PC-9 (cell line): ENCODE measurements around the gene DPH6. TPM values are rescaled to one million over a fixed set of nuclear protein-coding genes. Genes with fewer than 3 reads are reported as not detected.

Experiments used
- BruUV-seq: library from RNA; stranded (reverse); fragments of 400-500 nt; replicated peaks from 2 replicates; lab custom pipeline; 2021; lab: Mats Ljungman, UMichigan
- CTCF ChIA-PET: fragments of 300-600 bp; sonication (Branson Sonifier 250); formaldehyde crosslinking; loops from one replicate; lab custom pipeline; 2022; ENCODE audit warnings: antibody characterized with exemption; lab: Charles Lee
- POLR2A ChIA-PET: fragments of 300-600 bp; sonication (Branson Sonifier 250); formaldehyde crosslinking; loops from one replicate; lab custom pipeline; 2022; ENCODE audit warnings: antibody characterized with exemption; ENCODE audit not compliant: unreplicated experiment; lab: Charles Lee
- DNase-seq, 2 experiments: peaks; one replicate each; pipeline versions ENCODE4 v3.0.0 to v3.0.0-alpha.2; 2015 to 2022; ENCODE audit warnings: mixed read lengths in 1 of 2
- H2AFZ ChIP-seq: fragments of 200-600 bp; sonication (generic); 2 replicates; pipeline ENCODE4 v1.8.1; 2017; ENCODE audit warnings: antibody characterized with exemption
- H3F3A ChIP-seq: fragments of 200-600 bp; sonication (generic); 2 replicates; pipeline ENCODE4 v1.8.1; 2017; ENCODE audit warnings: antibody characterized with exemption, mild to moderate bottlenecking, low read depth; ENCODE audit not compliant: insufficient read depth
- H3K27ac ChIP-seq: fragments of 200-600 bp; sonication (generic); 2 replicates; pipeline ENCODE4 v1.6.1; 2016; ENCODE audit warnings: mixed run types
- H3K27me3 ChIP-seq: fragments of 200-600 bp; sonication (generic); 2 replicates; pipeline ENCODE4 v1.6.1; 2016; ENCODE audit warnings: low read depth, mixed run types; ENCODE audit not compliant: insufficient read depth
- H3K36me3 ChIP-seq: fragments of 200-600 bp; sonication (generic); 2 replicates; pipeline ENCODE4 v1.6.1; 2016; ENCODE audit warnings: low read depth, mixed run types
- H3K4me1 ChIP-seq: fragments of 200-600 bp; sonication (generic); replicated peaks from 2 replicates; pipeline ENCODE4 v1.6.1; 2016; ENCODE audit warnings: mixed run types; ENCODE audit not compliant: insufficient read depth
- H3K4me2 ChIP-seq: fragments of 200-600 bp; sonication (generic); 2 replicates; pipeline ENCODE4 v1.6.1; 2017; ENCODE audit warnings: mixed run types
- H3K4me3 ChIP-seq: fragments of 200-600 bp; sonication (generic); 2 replicates; pipeline ENCODE4 v1.6.1; 2016; ENCODE audit warnings: mixed run types
- H3K79me2 ChIP-seq: fragments of 200-600 bp; sonication (generic); 2 replicates; pipeline ENCODE4 v1.6.1; 2017; ENCODE audit warnings: low read depth, mixed run types
- H3K9me2 ChIP-seq: fragments of 200-600 bp; sonication (generic); 2 replicates; pipeline ENCODE4 v1.8.1; 2017; ENCODE audit warnings: mild to moderate bottlenecking; ENCODE audit not compliant: insufficient read depth
- H3K9me3 ChIP-seq: fragments of 200-600 bp; sonication (generic); 2 replicates; pipeline ENCODE4 v1.8.1; 2016; ENCODE audit warnings: low read depth; ENCODE audit not compliant: insufficient read depth
- H4K20me1 ChIP-seq: fragments of 200-600 bp; sonication (generic); 2 replicates; pipeline ENCODE4 v1.8.1; 2017; ENCODE audit not compliant: insufficient read depth
- EZH2 ChIP-seq: fragments of 200-600 bp; sonication (generic); IDR thresholded peaks from 2 replicates; pipeline ENCODE4 v1.8.0; 2017; ENCODE audit warnings: antibody characterized with exemption, low read depth
- intact Hi-C: fragments of 100-400 bp; cut with micrococcal nuclease; formaldehyde crosslinking; loops from one replicate; pipeline ENCODE4 v1.10.0; 2022; ENCODE audit not compliant: unreplicated experiment
- total RNA-seq: library from RNA; stranded (reverse); gene quantifications from 2 replicates; pipeline ENCODE4 v1.2.3, GENCODE V29; 2021
- TF ChIP-seq, protein P1 (sequence below): fragments of 200-600 bp; sonication (generic); conservative IDR thresholded peaks from 2 replicates; pipeline ENCODE4 v1.6.1; 2017; ENCODE audit warnings: mixed run types, antibody characterized with exemption, mild to moderate bottlenecking, moderate library complexity

The DPH6 gene
- total RNA-seq, 1 experiment from 2014 or later, result 14.8 TPM

DNA sequence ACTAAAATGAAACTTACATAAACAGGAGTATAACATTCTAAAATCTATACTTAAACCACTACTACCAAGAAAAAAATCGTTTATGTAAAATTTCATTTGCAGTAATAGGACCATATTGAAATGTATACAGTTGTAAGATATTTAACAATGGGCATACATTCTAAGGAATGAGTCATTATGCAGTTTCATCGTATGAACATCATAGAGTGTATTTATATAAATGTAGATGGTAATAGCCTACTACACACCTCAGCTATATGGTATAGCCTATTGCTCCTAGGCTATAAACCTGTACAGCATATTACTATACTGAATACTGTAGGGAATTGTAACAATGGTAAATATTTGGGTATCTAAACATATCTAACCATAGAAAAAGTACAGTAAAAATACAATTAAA lies 79.5 kb downstream of the DPH6 start:
- Histone ChIP-seq H2AFZ (no peak overlapping the region), H3K4me2 (no peak overlapping the region), H3K9me2 (no peaks in the 10 kb centered on the region), H3K9me3 (no peaks in the 10 kb centered on the region), H3K27ac (no peak overlapping the region), H3K4me1 (no peaks in the 10 kb centered on the region), H3K4me3 (no peak overlapping the region), H3K36me3 (no peaks in the 10 kb centered on the region), H3K79me2 (no peaks in the 10 kb centered on the region), H3F3A (no peaks in the 10 kb centered on the region), H3K27me3 (no peaks in the 10 kb centered on the region), H4K20me1 (no peaks in the 10 kb centered on the region)
- intact Hi-C loops, result no loop called here
- DNase-seq, result no peak
- POLR2A ChIA-PET, result no interaction called here
- CTCF ChIA-PET, result interaction anchor here (0.6 kb wide), 1 partner anchor 481 kb away, joined by 6 read pairs; no protein-coding TSS in a partner anchor
- TF ChIP-seq, protein P1, sequence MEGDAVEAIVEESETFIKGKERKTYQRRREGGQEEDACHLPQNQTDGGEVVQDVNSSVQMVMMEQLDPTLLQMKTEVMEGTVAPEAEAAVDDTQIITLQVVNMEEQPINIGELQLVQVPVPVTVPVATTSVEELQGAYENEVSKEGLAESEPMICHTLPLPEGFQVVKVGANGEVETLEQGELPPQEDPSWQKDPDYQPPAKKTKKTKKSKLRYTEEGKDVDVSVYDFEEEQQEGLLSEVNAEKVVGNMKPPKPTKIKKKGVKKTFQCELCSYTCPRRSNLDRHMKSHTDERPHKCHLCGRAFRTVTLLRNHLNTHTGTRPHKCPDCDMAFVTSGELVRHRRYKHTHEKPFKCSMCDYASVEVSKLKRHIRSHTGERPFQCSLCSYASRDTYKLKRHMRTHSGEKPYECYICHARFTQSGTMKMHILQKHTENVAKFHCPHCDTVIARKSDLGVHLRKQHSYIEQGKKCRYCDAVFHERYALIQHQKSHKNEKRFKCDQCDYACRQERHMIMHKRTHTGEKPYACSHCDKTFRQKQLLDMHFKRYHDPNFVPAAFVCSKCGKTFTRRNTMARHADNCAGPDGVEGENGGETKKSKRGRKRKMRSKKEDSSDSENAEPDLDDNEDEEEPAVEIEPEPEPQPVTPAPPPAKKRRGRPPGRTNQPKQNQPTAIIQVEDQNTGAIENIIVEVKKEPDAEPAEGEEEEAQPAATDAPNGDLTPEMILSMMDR, result no peak
- TF ChIP-seq EZH2, result no peak
- BruUV-seq, result no TSS peak

DNA sequence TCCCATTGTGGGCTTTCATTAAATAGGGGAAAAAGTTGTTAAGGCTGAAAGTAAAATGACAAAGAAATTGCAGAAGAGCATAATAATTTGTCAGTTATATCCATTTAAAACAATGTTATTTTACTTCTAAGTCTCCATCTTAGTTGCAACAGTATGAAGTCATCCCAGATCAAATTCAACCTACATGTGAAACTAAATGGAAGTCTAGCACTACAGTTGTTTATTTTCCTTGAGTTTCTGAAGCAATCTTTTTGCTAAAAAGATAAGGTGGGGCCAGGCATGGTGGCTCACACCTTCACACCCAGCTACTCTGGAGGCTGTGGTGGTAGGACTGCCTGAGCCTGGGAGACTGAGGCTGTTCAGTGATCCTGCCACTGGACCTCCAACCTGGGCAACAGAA lies 80.2 kb downstream of the DPH6 start:
- H3F3A ChIP-seq, result no peaks in the 10 kb centered on the region
- no peaks in the 10 kb centered on the region for H3K79me2 ChIP-seq
- CTCF ChIA-PET, result no interaction called here
- no peaks in the 10 kb centered on the region for H3K9me3 ChIP-seq
- no peak overlapping the region for H2AFZ ChIP-seq
- H3K27ac ChIP-seq, result no peak overlapping the region
- DNase-seq, result no peak
- no peak overlapping the region for H3K4me3 ChIP-seq
- no peak overlapping the region for H3K4me2 ChIP-seq
- no peaks in the 10 kb centered on the region for H3K27me3 ChIP-seq
- intact Hi-C loops, result no loop called here
- no peaks in the 10 kb centered on the region for H3K4me1 ChIP-seq
- TF ChIP-seq, protein P1, result no peak
- no TSS peak for BruUV-seq
- no peaks in the 10 kb centered on the region for H3K36me3 ChIP-seq
- POLR2A ChIA-PET, result no interaction called here
- no peaks in the 10 kb centered on the region for H3K9me2 ChIP-seq
- H4K20me1 ChIP-seq, result no peaks in the 10 kb centered on the region

DNA sequence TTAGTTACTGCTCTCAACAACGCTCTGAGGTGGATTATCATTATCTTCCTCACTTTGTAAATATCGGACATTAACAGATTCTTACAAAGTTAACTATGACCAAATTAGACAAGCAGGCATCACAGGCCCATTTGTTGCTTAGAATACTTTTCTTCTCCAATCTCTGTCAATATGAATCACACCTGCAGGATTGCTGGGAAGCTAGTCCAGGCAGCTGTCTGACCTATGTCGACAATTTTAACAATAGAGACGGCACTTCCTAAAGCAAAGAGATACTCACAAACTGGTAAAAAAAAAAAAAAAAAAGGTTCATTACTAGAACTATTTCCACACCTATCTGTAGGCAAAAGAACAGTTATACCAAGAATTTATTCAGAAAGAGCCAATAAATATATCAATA lies 85.3 kb downstream of the DPH6 start:
- H3K4me1 ChIP-seq, result no peaks in the 10 kb centered on the region
- ChIA-PET CTCF (no interaction called here), POLR2A (no interaction called here)
- no peak for TF ChIP-seq EZH2
- TF ChIP-seq, protein P1, result no peak
- no peaks in the 10 kb centered on the region for H3K27me3 ChIP-seq
- H3F3A ChIP-seq, result no peaks in the 10 kb centered on the region
- no peak overlapping the region for H2AFZ ChIP-seq
- H4K20me1 ChIP-seq, result no peaks in the 10 kb centered on the region
- H3K27ac ChIP-seq, result no peak overlapping the region
- no peak overlapping the region for H3K4me2 ChIP-seq
- no TSS peak for BruUV-seq
- no peak for DNase-seq
- H3K79me2 ChIP-seq, result no peaks in the 10 kb centered on the region
- no peaks in the 10 kb centered on the region for H3K36me3 ChIP-seq
- H3K9me3 ChIP-seq, result no peaks in the 10 kb centered on the region
- no peaks in the 10 kb centered on the region for H3K9me2 ChIP-seq
- intact Hi-C loops, result no loop called here
- H3K4me3 ChIP-seq, result no peak overlapping the region
